C4-2B (cell line): ENCODE measurements around the gene DSCAML1.

Experiments
- CTCF ChIP-seq: fragments of 450-650 bp; conservative IDR thresholded peaks from 2 replicates; pipeline ENCODE4 v1.5.1; 2017; ENCODE audit warnings: mild to moderate bottlenecking
- ZFX ChIP-seq: fragments of 450-650 bp; IDR thresholded peaks from 2 replicates; pipeline ENCODE4 v1.6.1; 2017

GRCh38 chr11:117724104-117724503 lies 72.9 kb downstream of the DSCAML1 start:
- TF ChIP-seq CTCF: no peak
- TF ChIP-seq ZFX: no peak
